Osteocyte (in vitro differentiated cells): ENCODE results near the gene TRIM24. TPM values are rescaled to one million over a fixed set of nuclear protein-coding genes. Genes with fewer than 3 reads are reported as not detected.
"Not testable (repeated sequence)": the region's sequence is repeated elsewhere in the genome, so short reads cannot be mapped to it uniquely, and the experiment has no call there.

Source experiments
- DNase-seq: peaks from one replicate; pipeline ENCODE4 v3.0.0; 2021; ENCODE audit warnings: mixed read lengths; ENCODE audit not compliant: unreplicated experiment; ENCODE audit errors: extremely low spot score
- H3K27ac Mint-ChIP-seq: one replicate; pipeline ENCODE4 v1.8.0; 2021; ENCODE audit warnings: mild to moderate bottlenecking, mixed read lengths; ENCODE audit not compliant: unreplicated experiment
- H3K27me3 Mint-ChIP-seq: one replicate; pipeline ENCODE4 v1.8.0; 2021; ENCODE audit warnings: mixed read lengths; ENCODE audit not compliant: unreplicated experiment
- H3K36me3 Mint-ChIP-seq: one replicate; pipeline ENCODE4 v1.8.0; 2021; ENCODE audit warnings: mixed read lengths; ENCODE audit not compliant: unreplicated experiment
- H3K4me1 Mint-ChIP-seq: one replicate; pipeline ENCODE4 v1.8.0; 2021; ENCODE audit warnings: mixed read lengths; ENCODE audit not compliant: unreplicated experiment
- H3K4me3 Mint-ChIP-seq: one replicate; pipeline ENCODE4 v1.8.0; 2021; ENCODE audit warnings: mild to moderate bottlenecking, moderate library complexity, mixed read lengths; ENCODE audit not compliant: unreplicated experiment
- H3K9me3 Mint-ChIP-seq: one replicate; pipeline ENCODE4 v1.8.0; 2021; ENCODE audit warnings: mixed read lengths; ENCODE audit not compliant: unreplicated experiment
- total RNA-seq: library from RNA; stranded (reverse); gene quantifications from 2 replicates; pipeline ENCODE4 v1.2.1, GENCODE V29; 2021
- TF ChIP-seq, protein P1 (sequence below): fragments of 200-600 bp; sonication (generic); IDR thresholded peaks from 2 replicates; pipeline ENCODE4 v1.5.0; 2021; ENCODE audit warnings: antibody characterized with exemption, mild to moderate bottlenecking, moderate library complexity

TRIM24 gene
- total RNA-seq, 1 donor from 2014 or later = 23.1 TPM

DNA sequence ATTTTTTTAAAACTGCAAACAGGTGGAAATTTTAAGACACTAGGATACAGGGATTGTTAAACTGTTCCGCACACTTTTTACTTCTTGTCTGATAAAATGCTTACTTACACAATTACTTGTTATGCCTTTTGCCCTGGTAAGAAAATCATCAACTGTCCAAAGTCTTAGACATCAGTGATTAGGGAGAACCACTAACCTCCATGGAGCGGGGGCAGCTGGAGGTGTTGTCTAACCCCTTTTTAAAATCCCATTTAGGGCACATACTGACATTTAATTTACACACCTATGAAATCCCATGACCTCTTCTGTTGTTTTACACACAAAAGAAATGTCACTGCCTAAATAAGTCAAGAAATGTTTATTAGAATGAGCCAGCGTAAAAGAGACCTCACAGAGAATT, 65.7 kb downstream of the TRIM24 start:
- H3K27ac Mint-ChIP-seq = no peak overlapping the region
- peaks cover 26% of the 10 kb centered on the region for H3K9me3 Mint-ChIP-seq
- H3K4me3 Mint-ChIP-seq = no peak overlapping the region
- peaks cover 61% of the 10 kb centered on the region for H3K36me3 Mint-ChIP-seq
- TF ChIP-seq, protein P1, sequence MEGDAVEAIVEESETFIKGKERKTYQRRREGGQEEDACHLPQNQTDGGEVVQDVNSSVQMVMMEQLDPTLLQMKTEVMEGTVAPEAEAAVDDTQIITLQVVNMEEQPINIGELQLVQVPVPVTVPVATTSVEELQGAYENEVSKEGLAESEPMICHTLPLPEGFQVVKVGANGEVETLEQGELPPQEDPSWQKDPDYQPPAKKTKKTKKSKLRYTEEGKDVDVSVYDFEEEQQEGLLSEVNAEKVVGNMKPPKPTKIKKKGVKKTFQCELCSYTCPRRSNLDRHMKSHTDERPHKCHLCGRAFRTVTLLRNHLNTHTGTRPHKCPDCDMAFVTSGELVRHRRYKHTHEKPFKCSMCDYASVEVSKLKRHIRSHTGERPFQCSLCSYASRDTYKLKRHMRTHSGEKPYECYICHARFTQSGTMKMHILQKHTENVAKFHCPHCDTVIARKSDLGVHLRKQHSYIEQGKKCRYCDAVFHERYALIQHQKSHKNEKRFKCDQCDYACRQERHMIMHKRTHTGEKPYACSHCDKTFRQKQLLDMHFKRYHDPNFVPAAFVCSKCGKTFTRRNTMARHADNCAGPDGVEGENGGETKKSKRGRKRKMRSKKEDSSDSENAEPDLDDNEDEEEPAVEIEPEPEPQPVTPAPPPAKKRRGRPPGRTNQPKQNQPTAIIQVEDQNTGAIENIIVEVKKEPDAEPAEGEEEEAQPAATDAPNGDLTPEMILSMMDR = no peak
- no peaks in the 10 kb centered on the region for H3K27me3 Mint-ChIP-seq
- no peak for DNase-seq
- no peaks in the 10 kb centered on the region for H3K4me1 Mint-ChIP-seq

DNA sequence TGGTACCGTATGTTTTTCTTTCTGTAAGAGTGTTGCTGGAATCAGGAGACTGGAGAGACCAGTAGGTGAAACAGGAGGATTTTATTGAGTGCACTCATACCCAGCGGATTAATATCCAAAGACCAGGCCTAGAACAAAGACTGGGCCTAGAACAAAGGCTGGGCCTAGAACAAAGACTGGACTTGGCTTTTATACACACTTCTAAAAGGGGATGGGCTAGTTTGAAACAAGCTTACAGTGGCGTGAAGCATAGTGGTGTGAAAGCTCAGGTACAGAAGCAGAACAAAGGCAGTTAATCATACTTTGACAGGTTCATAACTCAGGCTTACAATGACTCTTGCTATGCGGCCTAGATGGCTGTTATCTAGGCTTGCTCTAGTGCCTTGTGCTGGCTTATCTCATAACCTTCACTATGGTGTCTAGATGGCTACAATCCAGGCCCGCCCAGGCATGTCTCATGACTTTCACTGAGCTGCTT, 67.7 kb downstream of the TRIM24 start:
- Mint-ChIP-seq H3K9me3 (peaks cover 26% of the 10 kb centered on the region), H3K27me3 (no peaks in the 10 kb centered on the region), H3K36me3 (peaks cover 56% of the 10 kb centered on the region), H3K4me1 (no peaks in the 10 kb centered on the region), H3K4me3 (no peak overlapping the region), H3K27ac (no peak overlapping the region)
- TF ChIP-seq, protein P1 = no peak
- DNase-seq = no peak

DNA sequence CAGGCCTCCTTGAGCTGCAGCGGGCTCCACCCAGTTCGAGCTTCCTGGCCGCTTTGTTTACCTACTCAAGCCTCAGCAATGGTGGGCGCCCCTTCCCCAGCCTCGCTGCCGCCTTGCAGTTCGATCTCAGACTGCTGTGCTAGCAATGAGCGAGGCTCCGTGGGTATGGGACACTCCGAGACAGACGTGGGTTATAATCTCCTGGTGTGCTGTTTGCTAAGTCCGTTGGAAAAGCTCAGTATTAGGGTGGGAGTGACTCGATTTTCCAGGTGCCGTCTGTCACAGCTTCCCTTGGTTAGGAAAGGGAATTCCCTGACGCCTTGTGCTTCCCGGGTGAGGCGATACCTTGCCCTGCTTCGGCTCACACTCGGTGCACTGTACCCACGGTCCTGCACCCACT, 76.8 kb downstream of the TRIM24 start:
- H3K9me3 Mint-ChIP-seq = not testable (repeated sequence)

GRCh38 chr7:138538518-138538917, 78.5 kb downstream of the TRIM24 start:
- Mint-ChIP-seq H3K27me3 (no peaks in the 10 kb centered on the region), H3K36me3 (peaks cover 51% of the 10 kb centered on the region), H3K9me3 (peaks cover 8% of the 10 kb centered on the region), H3K4me3 (no peak overlapping the region), H3K4me1 (peaks cover 12% of the 10 kb centered on the region), H3K27ac (peak overlapping the region; percentile 34)
- TF ChIP-seq, protein P1 = no peak
- DNase-seq = no peak

More for the DNA sequence above, 76.8 kb downstream of the TRIM24 start:
- DNase-seq, H3K27me3 Mint-ChIP-seq, H3K4me3 Mint-ChIP-seq, H3K27ac Mint-ChIP-seq: not testable (repeated sequence)
- peaks cover 48% of the 10 kb centered on the region for H3K36me3 Mint-ChIP-seq
- peaks cover 12% of the 10 kb centered on the region for H3K4me1 Mint-ChIP-seq

GRCh38 chr7:138538997-138539644, 79.1 kb downstream of the TRIM24 start:
- peaks cover 52% of the 10 kb centered on the region for H3K36me3 Mint-ChIP-seq
- no peaks in the 10 kb centered on the region for H3K27me3 Mint-ChIP-seq
- TF ChIP-seq, protein P1 = no peak
- no peak for DNase-seq
- H3K27ac Mint-ChIP-seq = no peak overlapping the region
- peaks cover 8% of the 10 kb centered on the region for H3K9me3 Mint-ChIP-seq
- H3K4me1 Mint-ChIP-seq = peaks cover 12% of the 10 kb centered on the region
- no peak overlapping the region for H3K4me3 Mint-ChIP-seq
